ENCODE measurements around the gene TOR1B. TPM values are rescaled to one million over a fixed set of nuclear protein-coding genes. Genes with fewer than 3 reads are reported as not detected.
A peak's percentile ranks its signal among the peaks of the same experiment; 100 is the strongest.

The TOR1B gene
- polyA plus RNA-seq, 4 donors = 18.9 to 24.9 (median 20.9) TPM

DNA sequence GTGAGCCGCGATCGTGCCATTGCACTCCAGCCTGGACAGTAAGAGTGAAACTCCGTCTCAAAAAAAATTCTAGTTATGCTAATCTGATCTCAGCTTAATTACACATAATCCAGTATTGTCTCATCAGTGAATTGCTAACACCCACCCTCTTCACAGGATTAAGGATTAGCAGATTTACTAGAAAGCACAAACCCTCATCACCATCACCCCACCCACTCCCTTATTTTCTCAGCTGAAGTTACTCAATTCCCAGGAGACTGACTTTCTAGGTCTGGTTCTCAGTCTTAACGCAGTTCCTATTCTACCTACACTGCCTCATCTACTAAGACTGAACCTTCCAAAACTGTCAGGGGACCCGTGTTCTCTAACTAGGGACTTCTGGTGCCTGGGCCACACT, 9.0 kb downstream of the TOR1B start:
- no peak for DNase-seq (ENCODE audit: low read depth in 4 of 4, low spot score in 2 of 4)

DNA sequence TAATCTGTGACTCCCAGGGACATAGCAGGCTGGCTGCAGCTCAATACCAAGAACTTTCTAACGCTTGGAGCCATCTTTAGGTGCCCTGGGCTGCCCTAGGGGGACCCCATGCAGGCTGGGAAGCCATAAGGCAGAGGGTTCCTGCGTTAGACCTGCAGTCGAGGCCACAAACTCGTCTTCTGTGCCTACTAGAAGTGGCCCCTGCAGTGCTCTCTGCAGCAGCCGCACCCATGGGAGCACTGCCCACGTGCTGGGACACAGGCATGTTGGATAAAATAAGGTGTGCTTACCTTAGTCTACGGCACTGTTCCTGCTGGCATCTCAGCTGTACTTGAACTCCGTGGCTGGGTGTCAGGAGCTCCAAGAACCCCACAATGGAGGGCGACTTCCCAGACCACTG, 9.4 kb downstream of the TOR1B start:
- no peak for DNase-seq (ENCODE audit: low read depth in 4 of 4, low spot score in 2 of 4)

DNA sequence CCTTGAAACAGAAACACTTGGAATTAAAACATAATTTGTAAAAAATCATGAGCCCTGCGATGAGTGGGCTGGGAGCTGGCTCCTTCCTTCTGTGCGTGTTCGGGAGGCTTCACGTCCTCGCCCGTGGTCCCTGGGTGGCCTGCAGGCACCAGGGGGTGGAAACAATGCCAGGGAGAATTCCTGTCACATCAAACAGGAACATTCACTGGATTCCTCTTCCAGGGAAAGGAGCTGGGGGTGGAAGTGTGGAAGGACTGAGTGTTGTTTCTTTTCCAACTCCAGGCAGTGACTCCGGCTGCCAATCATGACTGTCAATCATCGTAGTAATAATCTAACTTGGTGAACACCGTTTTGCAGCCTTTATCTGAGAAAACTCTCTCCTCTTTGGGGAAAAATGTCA, 10.7 kb downstream of the TOR1B start:
- no peak for DNase-seq (ENCODE audit: low read depth in 4 of 4, low spot score in 2 of 4)

DNA sequence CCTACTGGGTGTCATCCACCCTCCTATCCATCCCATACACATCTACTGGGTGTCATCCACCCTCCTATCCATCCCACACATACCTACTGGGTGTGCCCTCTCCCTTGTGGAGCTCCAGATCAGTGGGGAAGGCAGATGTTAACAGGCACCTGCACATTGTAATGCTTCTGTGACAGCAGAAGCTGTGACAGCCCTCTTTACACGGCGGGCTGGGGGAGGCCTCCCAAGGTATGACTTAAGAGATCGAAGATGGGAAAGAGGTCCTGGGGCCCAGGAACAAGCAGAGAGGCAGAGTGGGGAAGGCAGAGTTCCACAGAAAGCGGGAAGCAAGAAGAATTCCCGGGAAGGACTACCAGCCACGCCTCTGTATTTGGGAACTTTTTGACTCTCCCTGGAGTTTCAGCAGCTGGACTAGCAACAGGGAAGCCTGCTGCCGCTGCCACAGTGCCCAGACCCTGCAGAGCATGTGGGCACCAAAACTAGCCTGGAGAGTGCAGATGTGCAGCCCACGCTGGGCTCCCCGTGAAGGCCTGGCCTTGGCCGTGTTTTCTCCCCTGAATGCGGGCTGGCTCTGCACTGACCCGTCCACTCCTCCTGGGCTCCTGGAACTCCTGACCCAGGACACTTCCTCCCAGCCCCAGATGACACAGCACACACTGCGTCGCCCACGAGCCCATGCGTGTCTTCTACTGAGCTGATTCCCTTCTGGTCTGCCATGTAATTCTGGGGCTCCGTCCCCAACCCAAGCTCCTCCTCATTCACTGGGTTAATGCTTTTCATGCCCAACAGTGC, 11.6 kb downstream of the TOR1B start:
- no peak for DNase-seq (ENCODE audit: low read depth in 4 of 4, low spot score in 2 of 4)

DNA sequence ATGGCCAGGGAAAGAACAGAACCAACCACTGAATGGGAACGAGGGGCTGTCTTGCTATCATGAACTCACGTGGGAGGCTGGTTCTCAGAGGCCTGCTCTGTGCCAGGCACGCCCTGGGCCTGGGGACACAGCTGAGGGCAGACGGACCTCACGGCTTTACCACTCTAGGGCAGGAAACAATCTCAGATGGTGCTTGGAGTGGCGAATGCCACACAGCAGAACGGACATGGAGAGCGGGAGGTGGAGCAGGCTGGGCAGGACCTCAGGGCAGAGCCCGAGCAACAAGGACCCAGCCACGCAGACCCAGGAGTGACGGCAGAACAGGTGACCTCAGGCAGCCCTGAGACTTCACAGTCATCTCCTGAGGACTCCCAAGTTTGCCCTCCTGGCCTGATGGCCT, 12.3 kb downstream of the TOR1B start:
- DNase-seq (ENCODE audit: low read depth in 4 of 4, low spot score in 2 of 4) = no peak

DNA sequence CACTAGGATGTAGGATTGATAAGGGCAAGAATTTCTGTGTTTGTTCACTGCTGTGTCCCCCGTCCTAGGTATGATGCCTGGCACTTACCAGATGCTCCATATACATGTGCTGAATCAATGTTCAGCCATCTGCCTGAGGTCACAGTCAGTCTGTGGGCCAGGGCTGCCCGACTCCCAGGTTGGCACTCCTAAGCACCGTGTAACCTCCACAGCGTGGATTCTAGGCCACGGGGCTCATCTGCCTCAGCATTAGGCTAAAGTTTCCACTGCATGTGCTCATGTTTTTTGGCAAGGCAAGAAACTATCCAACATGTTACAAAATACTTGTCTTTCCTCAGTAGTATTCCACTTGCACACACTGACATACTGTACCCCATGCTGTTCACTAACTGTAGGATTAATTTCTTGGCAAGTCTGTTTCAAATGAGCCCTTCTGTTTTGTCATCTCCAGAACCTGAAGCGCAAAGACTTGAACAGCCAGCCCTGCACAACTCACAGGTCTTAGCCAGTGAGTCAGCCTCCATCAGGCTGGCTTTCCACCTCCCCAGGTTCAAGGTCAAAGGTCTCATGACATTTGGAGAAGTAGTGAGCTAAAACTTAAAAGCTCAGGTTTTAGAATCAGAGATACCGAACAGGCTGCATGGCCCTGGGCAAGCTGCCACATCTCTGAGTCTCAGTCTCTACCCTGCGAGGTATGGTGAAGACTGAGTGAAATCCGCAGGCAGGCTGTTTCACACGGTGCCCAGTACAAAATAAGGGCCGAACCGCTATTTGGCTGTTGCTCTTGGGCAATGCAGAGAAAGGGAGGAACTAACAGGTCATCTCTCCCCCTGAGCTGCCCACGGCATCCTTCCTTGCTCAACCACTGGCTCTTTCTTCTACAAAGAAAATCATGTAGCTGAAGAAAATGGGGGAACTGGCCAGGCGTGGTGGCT, 13.8 kb downstream of the TOR1B start:
- DNase-seq (ENCODE audit: low read depth in 4 of 4, low spot score in 2 of 4) = no peak

DNA sequence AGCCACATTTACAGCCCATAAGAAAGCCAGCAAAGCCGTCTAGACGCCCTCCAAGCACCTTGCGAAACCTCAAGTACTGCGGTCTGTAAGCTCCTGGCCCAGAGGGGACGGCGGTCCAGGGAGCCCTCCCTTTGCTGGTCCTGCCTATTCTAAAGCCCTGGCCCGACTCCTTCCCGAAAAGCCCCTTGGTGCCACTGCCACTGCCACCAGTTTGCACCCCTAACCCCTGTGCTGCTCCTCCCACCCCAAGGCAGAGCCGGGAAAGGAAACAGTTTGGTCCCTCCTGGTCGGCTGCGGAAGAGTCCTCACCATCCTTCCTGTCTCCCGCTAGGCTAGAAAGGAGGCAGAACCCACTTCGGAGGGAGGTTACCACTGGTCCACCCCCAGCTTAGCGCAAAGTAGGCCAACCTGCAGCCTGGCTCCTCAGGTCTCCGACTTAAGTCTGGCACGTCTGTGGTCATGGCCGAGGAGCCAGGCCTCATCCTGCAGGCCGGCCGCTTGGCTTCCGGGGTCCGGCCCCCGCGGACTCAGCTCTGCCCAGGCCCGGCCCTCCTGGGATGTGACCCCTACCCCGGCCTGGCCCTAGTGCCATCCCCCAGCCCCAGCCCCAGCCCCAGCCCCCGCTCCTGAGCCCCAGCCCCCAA, 20.0 kb downstream of the TOR1B start:
- no peak for DNase-seq (ENCODE audit: low read depth in 4 of 4, low spot score in 2 of 4)

DNA sequence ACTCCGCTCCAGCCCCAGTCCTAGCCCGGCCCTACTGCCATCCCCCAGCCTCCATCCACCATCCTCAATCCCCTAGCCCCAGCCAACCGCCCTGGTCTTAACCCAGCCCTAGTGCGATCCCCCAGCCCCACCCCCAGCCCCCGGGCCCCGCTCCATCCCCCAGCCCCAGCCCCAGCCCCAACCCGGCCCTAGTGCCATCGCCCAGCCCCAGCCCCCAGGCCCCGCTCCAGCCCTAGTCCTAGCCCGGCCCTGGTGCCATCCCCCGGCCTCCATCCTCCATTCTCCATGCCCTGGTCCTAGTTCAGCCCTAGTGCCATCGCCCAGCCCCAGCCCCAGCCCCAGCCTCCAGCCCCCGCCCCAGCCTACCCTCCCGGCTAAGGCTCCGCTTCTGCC, 20.6 kb downstream of the TOR1B start:
- no peak for DNase-seq (ENCODE audit: low read depth in 4 of 4, low spot score in 2 of 4)

DNA sequence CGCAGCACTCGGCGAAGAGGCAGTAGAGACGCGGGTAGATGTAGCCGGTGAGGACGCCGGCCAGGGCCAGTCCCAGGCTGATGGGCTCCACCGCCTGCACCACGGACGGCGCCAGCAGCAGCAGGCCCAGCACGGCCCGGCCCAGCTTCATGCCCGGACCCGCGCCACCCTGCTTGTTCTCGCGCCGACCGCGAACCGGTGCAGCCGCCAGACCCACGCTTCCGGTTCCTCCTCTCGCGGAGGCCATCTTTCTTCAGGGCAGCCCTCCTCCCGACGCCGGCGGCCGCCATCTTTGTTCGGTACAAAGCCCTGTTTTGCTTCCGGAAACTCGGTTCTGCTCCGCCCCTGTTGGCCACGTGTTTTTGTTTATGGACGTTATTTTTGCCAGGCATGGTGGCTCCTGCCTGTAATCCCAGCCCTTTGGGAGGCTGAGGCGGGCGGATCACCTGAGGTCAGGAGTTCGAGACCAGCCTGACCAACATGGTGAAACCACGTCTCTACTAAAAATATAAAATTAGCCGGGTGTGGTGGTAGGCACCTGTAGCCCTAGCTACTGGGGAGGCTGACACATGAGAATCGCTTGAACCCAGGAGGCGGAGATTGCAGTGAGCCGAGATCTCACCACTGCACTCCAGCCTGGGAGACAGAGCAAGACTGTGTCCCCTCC, 21.1 kb downstream of the TOR1B start, which contains the start of gene TOR1A:
TSS of gene TOR1A (minus strand) at position 202 of the 667 bp plus-strand sequence. CDS start at position 151, 51 bp downstream.
- DNase-seq (ENCODE audit: low read depth in 4 of 4, low spot score in 2 of 4) = peak; percentile 79 to 89 (median 83)

DNA sequence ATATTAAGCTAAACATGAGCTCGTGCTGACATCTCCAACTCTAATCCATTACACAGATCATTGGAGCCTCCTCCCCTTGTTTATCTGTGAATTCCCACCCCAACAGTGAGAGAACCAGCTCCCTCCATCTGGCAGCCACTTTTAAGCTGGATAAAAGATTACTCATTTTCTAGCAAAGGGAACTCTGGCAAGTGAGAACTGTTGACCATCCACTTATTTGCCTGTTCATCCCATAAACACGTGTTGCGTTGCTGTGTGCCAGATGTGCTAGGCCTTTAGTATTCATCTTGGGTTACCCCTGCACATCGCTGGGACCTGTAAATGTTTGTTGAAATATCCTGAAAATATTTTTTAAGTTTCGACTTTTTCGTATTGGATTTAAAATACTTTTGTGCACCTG, 23.4 kb downstream of the TOR1B start:
- no peak for DNase-seq (ENCODE audit: low read depth in 4 of 4, low spot score in 2 of 4)

DNA sequence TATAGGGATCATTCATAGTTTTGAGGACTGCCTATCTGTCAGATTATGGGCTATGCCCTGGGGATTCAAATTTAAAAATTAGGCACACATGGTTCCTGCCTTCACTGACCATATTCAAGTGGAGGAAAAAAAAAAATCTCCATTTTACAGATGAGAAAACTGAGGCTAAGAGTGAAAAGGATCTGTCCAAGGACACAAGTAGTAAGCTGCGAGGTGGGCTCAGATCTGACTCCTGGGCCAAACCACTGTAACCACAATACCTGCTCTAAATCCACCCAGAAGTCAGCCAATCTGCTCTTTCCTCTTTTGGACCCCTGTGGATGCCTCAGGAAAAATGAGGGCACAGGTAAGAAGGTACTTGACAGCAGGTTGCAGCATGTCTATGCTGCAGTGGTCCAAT, 23.8 kb downstream of the TOR1B start:
- no peak for DNase-seq (ENCODE audit: low read depth in 4 of 4, low spot score in 2 of 4)

DNA sequence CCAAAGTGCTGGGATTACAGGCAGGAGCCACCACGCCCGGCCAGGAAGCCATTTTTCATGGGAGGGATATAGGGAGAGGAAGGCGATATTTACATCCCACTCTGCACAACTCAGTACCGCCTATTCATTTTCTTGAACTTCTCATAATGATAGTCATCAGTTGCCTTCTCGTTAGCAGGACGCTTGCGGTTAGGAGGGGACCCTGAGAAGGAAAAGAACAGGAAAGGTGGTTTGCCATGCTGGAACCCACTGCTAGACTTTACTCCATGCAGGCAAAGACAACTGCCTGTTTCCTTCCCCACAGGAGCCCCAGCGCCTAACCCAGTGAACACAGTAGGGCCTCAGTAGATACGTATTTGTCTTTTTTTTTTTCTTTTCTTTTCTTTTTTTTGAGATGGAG, 25.1 kb downstream of the TOR1B start:
- DNase-seq (ENCODE audit: low read depth in 4 of 4, low spot score in 2 of 4) = no peak

DNA sequence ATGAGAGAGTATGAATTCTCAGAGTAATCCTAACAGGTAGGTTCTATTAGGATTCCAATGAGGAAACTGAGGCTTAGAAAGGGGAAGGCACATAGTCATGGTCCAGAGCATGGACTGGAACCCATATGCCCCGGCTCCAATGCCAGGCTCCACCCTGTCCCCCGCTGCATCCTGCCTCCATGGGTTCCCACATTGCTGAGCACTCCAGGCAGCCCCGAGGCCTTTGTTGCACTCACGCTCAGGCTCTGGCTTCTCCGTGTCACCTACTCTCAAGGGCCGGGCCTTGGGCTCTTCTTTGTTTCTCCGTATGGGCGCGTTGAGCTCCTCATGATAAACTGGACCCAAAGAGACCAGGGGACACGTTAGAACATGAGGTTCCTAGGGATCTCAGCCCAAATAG, 26.0 kb downstream of the TOR1B start:
- no peak for DNase-seq (ENCODE audit: low read depth in 4 of 4, low spot score in 2 of 4)

DNA sequence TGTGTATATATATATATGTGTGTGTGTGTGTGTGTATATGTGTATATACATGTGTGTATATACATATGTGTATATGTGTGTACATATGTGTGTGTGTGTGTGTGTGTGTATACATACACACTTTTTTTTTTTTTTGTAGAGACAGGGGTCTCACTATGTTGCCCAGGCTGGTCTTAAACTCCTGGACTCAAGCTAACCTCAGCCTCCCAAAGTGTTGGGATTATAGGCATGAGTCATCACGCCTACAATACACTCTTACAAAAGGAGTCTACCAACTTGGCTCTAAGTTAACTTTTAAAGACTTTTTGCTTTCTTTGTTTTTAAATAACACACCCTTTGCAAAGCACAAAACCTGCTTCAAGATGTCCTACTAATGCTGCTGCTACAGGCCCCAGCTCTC, 30.0 kb downstream of the TOR1B start:
- DNase-seq (ENCODE audit: low read depth in 4 of 4, low spot score in 2 of 4) = no peak

DNA sequence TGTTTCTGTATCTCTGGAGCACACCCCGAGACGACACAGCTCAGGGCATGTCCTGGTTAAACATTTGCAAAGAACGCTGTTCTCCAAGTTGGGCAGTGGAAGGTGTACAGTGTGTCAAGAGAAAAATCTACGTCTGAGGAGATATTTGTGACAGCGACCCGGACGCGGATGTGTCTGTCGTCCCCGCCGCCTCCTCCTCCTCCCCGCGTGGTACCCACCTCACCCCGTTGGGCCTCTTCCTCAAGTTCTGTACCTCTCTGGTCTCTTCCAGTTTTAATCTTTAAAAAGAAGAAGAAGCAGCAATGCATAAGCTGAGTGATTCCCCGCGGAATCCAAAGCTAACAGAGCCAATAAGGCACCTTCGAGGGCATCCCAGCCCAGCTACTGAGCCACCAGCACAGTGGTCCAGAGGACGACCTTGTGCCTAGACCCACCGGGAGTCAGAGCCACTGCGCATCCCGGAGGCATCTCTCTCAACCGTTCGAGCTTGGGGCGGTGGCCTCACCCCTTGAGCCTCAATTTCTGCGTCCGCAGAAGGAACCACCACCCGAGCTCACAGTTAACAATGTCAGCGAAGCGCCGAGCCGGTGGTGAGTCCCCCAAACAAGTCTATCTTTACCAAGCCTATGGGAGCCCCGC, 31.6 kb downstream of the TOR1B start:
- DNase-seq (ENCODE audit: low read depth in 4 of 4, low spot score in 2 of 4) = peak in 1 of 4 donors; percentile 36

DNA sequence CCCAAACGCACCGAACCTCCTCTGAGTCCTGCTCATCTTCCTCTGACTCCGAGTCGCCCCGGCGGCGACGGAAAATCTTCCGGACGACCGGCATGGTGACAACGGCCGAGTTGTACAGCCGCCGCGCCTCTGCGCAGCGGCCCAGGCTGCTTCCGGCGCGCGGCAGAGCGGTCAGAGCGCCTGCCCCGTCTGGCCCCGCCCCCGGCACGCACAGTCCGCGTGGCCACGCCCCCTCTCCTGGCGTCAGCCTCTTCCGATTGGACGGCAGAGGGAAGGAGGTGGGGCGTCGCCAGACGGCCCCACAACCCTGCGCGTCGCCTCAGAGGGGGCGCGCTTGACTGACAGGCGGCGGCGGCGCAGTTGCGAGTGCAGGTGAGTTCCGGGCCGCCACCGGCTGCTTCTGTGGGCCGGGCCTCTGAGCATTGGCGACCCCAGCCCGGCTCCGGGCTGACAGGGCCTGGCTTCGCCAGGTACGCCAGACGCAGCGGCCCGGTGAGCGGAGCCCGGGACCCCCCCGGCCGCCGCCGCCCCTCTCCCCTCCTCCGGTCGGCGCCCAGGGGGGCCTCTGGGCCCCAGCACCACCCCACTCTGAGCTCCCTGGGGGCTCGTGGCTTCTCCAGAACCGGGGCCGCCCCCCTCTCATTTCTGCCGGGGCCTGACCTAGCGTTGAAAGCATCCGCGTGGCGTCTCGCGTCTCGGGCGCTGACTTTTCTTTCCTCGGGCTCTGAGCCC, 32.3 kb downstream of the TOR1B start, which contains the start of the genes C9orf78 and USP20:
TSS of gene C9orf78 (minus strand) at position 148 of the 732 bp plus-strand sequence. CDS start at position 94, 54 bp downstream.
TSS of gene USP20 (plus strand) at position 331 of the 732 bp plus-strand sequence. CDS start 17,098 bp downstream, outside the sequence.
- peak; percentile 82 to 93 (median 90) for DNase-seq (ENCODE audit: low read depth in 4 of 4, low spot score in 2 of 4)

DNA sequence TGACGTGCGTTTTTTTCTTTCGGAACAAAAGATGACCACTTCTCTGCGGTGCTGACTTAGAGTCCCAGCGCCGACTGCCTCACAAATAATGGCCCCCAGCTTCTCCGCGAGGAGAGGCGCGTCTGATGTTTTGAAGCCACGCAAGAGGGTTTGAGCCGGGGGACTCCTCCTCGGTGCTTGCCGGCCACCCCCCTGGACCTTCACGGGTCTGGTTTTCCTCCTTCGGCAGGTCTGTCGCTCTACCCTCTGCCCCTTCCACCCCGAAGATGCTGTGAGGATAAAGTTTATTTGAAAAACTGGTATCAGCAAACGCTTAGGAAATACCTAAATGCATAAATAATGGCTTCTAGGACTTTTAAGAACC, 32.9 kb downstream of the TOR1B start:
- no peak for DNase-seq (ENCODE audit: low read depth in 4 of 4, low spot score in 2 of 4)

DNA sequence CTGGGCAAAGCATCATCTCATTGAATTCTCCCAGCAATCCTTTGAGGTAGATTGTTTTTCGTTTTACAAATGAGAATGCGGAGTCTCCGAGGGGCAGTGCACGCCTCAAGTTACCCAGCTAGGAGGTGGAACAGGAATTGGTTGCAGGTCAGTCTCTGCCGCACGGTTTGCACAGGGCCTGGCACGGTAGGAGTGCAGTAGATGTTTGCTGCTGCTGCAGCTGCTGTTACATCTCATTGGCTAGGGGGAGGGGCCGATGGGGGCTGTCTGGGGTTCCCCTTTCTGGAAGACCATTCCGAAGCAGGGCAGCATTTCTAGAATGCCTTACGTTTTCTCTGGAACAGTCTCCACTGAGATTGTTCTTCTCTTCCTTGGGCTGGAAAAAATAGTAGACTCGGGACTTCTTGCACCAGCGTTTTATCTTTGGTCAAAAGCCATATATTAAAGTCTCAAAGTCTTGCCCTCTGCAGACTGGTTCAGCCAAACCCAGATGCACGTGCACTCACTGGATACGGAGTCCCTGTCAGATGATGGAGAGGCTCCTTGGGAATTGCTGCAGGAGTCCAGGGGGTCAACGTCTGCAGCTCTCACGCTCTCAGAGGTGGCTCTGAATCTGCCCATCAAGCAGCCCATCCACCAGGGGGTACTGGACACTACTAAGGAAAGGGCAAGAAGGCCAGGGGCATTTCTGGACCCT, 33.5 kb downstream of the TOR1B start:
- DNase-seq (ENCODE audit: low read depth in 4 of 4, low spot score in 2 of 4) = no peak

Measured in left renal cortex interstitium (tissue), 4 donors.